NCI-H2227 treated with DMSO at 0.1 percent for 48 hours (cell line): ENCODE data around the gene GSTA3.
"Not testable (repeated sequence)": the region's sequence is repeated elsewhere in the genome, so short reads cannot be mapped to it uniquely, and the experiment has no call there.

Experiments
- DNase-seq: peaks from one replicate; lab custom pipeline; 2025; lab: John Stamatoyannopoulos, UW

The GSTA3 gene

GRCh38 chr6:52858416-52858815 is 51.1 kb downstream of the GSTA3 start:
- no peak for DNase-seq

DNA sequence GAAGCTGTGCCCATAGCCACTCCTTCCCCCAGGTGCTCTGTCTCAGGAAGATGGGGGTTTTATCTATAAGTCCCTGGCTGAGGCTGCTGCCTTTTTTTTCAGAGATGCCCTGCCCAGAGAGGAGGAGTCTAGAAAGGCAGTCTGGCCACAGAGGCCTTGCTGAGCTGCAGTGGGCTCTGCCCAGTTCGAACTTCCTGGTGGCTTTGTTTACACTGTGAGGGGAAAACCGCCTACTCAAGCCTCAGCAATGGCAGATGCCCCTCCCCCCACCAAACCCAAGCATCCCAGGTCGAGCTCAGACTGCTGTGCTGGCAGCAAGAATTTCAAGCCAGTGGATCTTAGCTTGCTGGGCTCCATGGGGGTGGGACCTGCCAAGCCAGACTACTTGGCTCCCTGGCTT is 53.4 kb downstream of the GSTA3 start:
- not testable (repeated sequence) for DNase-seq

DNA sequence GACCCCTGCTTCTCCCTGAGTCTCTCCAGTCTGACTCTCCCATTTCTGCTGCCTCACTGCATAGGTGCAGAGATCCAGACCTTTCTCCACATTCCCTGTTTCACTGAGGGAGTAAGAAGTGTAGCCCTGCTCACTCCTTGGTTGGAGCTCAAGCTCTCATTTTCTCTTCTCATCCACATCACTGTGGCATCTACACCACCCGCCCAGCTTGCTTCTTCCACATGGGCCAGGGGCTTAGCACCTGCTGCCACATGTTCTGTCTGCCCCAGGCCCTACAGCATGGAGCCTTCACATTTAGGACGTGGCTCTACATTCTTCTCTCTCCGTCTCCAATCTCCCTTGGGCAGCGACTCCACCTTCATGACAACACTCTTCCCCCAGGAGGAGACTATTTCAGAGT is 60.4 kb downstream of the GSTA3 start:
- DNase-seq, result no peak
